Measurements from ENCODE around the gene COL27A1.

GRCh38 chr9:114289106-114289505 is 133.8 kb downstream of the COL27A1 start:
- no peak for TF ChIP-seq POLR2A (IDR thresholded peaks at IDR 0.05)
- TF ChIP-seq, protein P1, sequence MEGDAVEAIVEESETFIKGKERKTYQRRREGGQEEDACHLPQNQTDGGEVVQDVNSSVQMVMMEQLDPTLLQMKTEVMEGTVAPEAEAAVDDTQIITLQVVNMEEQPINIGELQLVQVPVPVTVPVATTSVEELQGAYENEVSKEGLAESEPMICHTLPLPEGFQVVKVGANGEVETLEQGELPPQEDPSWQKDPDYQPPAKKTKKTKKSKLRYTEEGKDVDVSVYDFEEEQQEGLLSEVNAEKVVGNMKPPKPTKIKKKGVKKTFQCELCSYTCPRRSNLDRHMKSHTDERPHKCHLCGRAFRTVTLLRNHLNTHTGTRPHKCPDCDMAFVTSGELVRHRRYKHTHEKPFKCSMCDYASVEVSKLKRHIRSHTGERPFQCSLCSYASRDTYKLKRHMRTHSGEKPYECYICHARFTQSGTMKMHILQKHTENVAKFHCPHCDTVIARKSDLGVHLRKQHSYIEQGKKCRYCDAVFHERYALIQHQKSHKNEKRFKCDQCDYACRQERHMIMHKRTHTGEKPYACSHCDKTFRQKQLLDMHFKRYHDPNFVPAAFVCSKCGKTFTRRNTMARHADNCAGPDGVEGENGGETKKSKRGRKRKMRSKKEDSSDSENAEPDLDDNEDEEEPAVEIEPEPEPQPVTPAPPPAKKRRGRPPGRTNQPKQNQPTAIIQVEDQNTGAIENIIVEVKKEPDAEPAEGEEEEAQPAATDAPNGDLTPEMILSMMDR (IDR thresholded peaks at IDR 0.05): no peak
- TF ChIP-seq POLR2AphosphoS5 (IDR thresholded peaks at IDR 0.05): no peak

Measured in prostate gland (tissue), 2 donors.